Measurements from ENCODE around the gene IL1RL2.

The IL1RL2 gene

GRCh38 chr2:102273619-102274211 lies 86.9 kb downstream of the IL1RL2 start:
- H3F3A ChIP-seq (ENCODE audit: insufficient read depth, low read length) = no peaks in the 10 kb centered on the region
- H3K9ac ChIP-seq (ENCODE audit: low read length) = no peak overlapping the region
- no peaks in the 10 kb centered on the region for H3K4me1 ChIP-seq (ENCODE audit: insufficient read depth, low read length, severe bottlenecking)
- no peaks in the 10 kb centered on the region; the same call in 1 of the 2 replicates for H3K27me3 ChIP-seq (ENCODE audit: insufficient read depth, low read length)
- H3K4me2 ChIP-seq (ENCODE audit: low read length) = no peak overlapping the region
- H4K20me1 ChIP-seq (ENCODE audit: insufficient read depth, low read length) = no peaks in the 10 kb centered on the region
- H3K79me2 ChIP-seq (ENCODE audit: insufficient read depth, low read length) = no peaks in the 10 kb centered on the region
- TF ChIP-seq EZH2 (IDR thresholded peaks at IDR 0.05; ENCODE audit: borderline replicate concordance, low read length) = no peak
- no peak for TF ChIP-seq CTCF (IDR thresholded peaks at IDR 0.05; ENCODE audit: low read length)
- no peaks in the 10 kb centered on the region for H3K36me3 ChIP-seq (ENCODE audit: insufficient read depth, low read length)
- H3K9me2 ChIP-seq (ENCODE audit: low read depth, low read length) = no peaks in the 10 kb centered on the region
- H3K27ac ChIP-seq (ENCODE audit: low read depth, low read length, poor library complexity, severe bottlenecking) = no peak overlapping the region
- H3K9me3 ChIP-seq (ENCODE audit: low read length) = peaks cover 4% of the 10 kb centered on the region; the same call in 1 of the 2 replicates
- H2AFZ ChIP-seq (ENCODE audit: low read length) = no peak overlapping the region
- no peak overlapping the region for H3K4me3 ChIP-seq (ENCODE audit: low read depth, low read length, poor library complexity, severe bottlenecking)

GRCh38 chr2:102276549-102277201 lies 89.9 kb downstream of the IL1RL2 start:
- H3K27me3 ChIP-seq (ENCODE audit: insufficient read depth, low read length) = no peaks in the 10 kb centered on the region; the same call in 1 of the 2 replicates
- H3K9me3 ChIP-seq (ENCODE audit: low read length) = peaks cover 4% of the 10 kb centered on the region; the same call in 1 of the 2 replicates
- no peak overlapping the region for H3K4me2 ChIP-seq (ENCODE audit: low read length)
- H3K79me2 ChIP-seq (ENCODE audit: insufficient read depth, low read length) = no peaks in the 10 kb centered on the region
- no peaks in the 10 kb centered on the region for H3K4me1 ChIP-seq (ENCODE audit: insufficient read depth, low read length, severe bottlenecking)
- H3K36me3 ChIP-seq (ENCODE audit: insufficient read depth, low read length) = no peaks in the 10 kb centered on the region
- no peak overlapping the region for H3K9ac ChIP-seq (ENCODE audit: low read length)
- H3K4me3 ChIP-seq (ENCODE audit: low read depth, low read length, poor library complexity, severe bottlenecking) = no peak overlapping the region
- H2AFZ ChIP-seq (ENCODE audit: low read length) = no peak overlapping the region
- no peaks in the 10 kb centered on the region for H3F3A ChIP-seq (ENCODE audit: insufficient read depth, low read length)
- no peaks in the 10 kb centered on the region for H4K20me1 ChIP-seq (ENCODE audit: insufficient read depth, low read length)
- H3K27ac ChIP-seq (ENCODE audit: low read depth, low read length, poor library complexity, severe bottlenecking) = no peak overlapping the region
- no peak for TF ChIP-seq CTCF (IDR thresholded peaks at IDR 0.05; ENCODE audit: low read length)
- no peak for TF ChIP-seq EZH2 (IDR thresholded peaks at IDR 0.05; ENCODE audit: borderline replicate concordance, low read length)
- no peaks in the 10 kb centered on the region for H3K9me2 ChIP-seq (ENCODE audit: low read depth, low read length)

- no peak overlapping the region for H3K27ac ChIP-seq (ENCODE audit: low read depth, low read length, poor library complexity, severe bottlenecking)
- H3K4me1 ChIP-seq (ENCODE audit: insufficient read depth, low read length, severe bottlenecking) = no peaks in the 10 kb centered on the region
- no peak overlapping the region for H3K9ac ChIP-seq (ENCODE audit: low read length)
- no peaks in the 10 kb centered on the region; the same call in 1 of the 2 replicates for H3K27me3 ChIP-seq (ENCODE audit: insufficient read depth, low read length)
- no peak overlapping the region for H2AFZ ChIP-seq (ENCODE audit: low read length)
- H3K9me2 ChIP-seq (ENCODE audit: low read depth, low read length) = no peaks in the 10 kb centered on the region
- H3K4me3 ChIP-seq (ENCODE audit: low read depth, low read length, poor library complexity, severe bottlenecking) = no peak overlapping the region
- H3K4me2 ChIP-seq (ENCODE audit: low read length) = no peak overlapping the region
- H3F3A ChIP-seq (ENCODE audit: insufficient read depth, low read length) = no peaks in the 10 kb centered on the region
- peaks cover 4% of the 10 kb centered on the region; the same call in 1 of the 2 replicates for H3K9me3 ChIP-seq (ENCODE audit: low read length)
- no peaks in the 10 kb centered on the region for H4K20me1 ChIP-seq (ENCODE audit: insufficient read depth, low read length)
- H3K79me2 ChIP-seq (ENCODE audit: insufficient read depth, low read length) = no peaks in the 10 kb centered on the region
- TF ChIP-seq EZH2 (IDR thresholded peaks at IDR 0.05; ENCODE audit: borderline replicate concordance, low read length) (no peak), CTCF (IDR thresholded peaks at IDR 0.05; ENCODE audit: low read length) (no peak)
- no peaks in the 10 kb centered on the region for H3K36me3 ChIP-seq (ENCODE audit: insufficient read depth, low read length)
Observed at GRCh38 chr2:102277202-102277700, 90.4 kb downstream of the IL1RL2 start.

All from OCI-LY1 (cell line).